Gastrocnemius medialis (tissue), 4 donors: ENCODE results near the gene SCAMP3.

Source experiments
- CTCF ChIP-seq, 5 experiments: fragments of 450-650 bp in 3 of 5; fragments of 200-600 bp in 2 of 5; sonication (generic) in 2 of 5; IDR thresholded peaks in 4 of 5; conservative IDR thresholded peaks in 1 of 5; 1 replicate in 4 of 5; 2 replicates in 1 of 5; pipeline ENCODE4 v1.5.1; 2016 to 2019; ENCODE audit warnings: antibody characterized with exemption in 5 of 5, mild to moderate bottlenecking in 3 of 5, moderate library complexity in 3 of 5
- POLR2A ChIP-seq, 2 donors: fragments of 450-650 bp; IDR thresholded peaks; one replicate each; pipeline ENCODE4 v1.6.1; 2017; ENCODE audit warnings: antibody characterized with exemption in 2 of 2, mild to moderate bottlenecking in 2 of 2, moderate library complexity in 2 of 2

GRCh38 chr1:155269381-155269780, 7.2 kb upstream of the SCAMP3 start:
- TF ChIP-seq CTCF (IDR thresholded peaks at IDR 0.05 in 4 of 5, conservative IDR thresholded peaks at IDR 0.05 in 1 of 5): no peak
- no peak for TF ChIP-seq POLR2A (IDR thresholded peaks at IDR 0.05)
